GM19239 (cell line): ENCODE data around the gene PDCD4.
"Not testable (repeated sequence)": the region's sequence is repeated elsewhere in the genome, so short reads cannot be mapped to it uniquely, and the experiment has no call there.

ENCODE experiments used
- DNase-seq: peaks from one replicate; pipeline ENCODE4 v3.0.0; 2011; ENCODE audit warnings: low spot score; ENCODE audit not compliant: insufficient read length
- FAIRE-seq: peaks from 2 replicates; lab custom pipeline; 2011; peaks lifted over from hg19 to GRCh38; lab: Jason Lieb, UNC

Gene PDCD4

DNA sequence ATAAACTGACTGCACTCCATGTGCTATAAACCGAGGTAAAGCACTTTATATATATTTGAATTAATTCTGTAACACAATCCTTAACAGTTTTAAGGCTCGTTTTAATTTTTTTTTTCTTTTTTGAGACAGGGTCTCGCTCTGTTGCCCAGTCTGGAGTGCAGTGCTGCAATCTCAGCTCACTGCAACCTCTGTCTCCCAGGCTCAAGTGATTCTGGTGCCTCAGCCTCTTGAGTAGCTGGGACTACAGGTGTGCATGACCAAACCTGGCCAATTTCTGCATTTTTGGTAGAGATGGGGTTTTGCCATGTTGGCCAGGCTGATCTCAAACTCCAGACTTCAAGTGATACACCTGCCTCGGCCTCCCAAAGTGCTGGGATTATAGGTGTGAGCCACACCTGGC, 43.9 kb downstream of the PDCD4 start:
- DNase-seq, FAIRE-seq: not testable (repeated sequence)

- FAIRE-seq (no peak), DNase-seq (no peak)
These were observed 45.0 kb downstream of the PDCD4 start for GRCh38 chr10:110916554-110917346.

GRCh38 chr10:110918269-110918642, 46.5 kb downstream of the PDCD4 start:
- FAIRE-seq = no peak
- no peak for DNase-seq

DNA sequence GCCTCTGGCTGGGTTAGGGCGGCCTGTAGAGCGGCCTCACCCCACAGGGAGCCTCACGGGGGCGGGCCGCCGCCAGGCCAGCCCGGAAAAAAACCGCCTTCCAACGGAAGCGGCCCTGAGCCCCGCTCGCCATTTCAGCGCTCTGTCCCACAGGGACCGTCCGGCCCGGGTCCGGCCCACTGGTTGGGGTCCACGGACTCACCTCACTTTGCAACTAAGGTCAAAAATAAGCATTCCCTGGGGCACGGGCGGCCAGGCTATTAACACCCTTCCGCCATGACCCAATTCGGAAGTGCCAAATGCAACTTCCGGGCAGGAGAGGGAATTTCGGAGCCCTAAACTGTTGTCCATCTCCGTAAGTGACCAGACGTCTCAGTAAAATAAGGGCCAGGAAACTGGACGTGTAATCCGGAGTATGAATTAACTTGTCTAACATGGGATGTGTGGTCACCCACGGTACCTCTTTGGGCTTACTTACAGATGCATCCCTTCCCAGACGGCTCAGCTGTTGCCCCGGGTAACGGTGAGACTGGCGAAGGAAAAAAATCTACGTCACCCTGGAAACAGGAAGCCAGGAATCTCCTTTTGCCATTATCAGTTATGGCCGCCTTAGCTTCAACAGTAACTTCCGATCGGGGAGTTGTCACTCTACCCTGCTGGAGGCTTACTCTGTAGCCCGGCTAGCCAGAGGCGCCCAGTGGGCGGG, 47.1 kb downstream of the PDCD4 start, which contains the start of gene BBIP1:
TSS of gene BBIP1 (minus strand) at position 538 of the 706 bp plus-strand sequence. CDS start 1,023 bp downstream, outside the sequence.
- DNase-seq (peak; percentile 71), FAIRE-seq (peak; percentile 99)

DNA sequence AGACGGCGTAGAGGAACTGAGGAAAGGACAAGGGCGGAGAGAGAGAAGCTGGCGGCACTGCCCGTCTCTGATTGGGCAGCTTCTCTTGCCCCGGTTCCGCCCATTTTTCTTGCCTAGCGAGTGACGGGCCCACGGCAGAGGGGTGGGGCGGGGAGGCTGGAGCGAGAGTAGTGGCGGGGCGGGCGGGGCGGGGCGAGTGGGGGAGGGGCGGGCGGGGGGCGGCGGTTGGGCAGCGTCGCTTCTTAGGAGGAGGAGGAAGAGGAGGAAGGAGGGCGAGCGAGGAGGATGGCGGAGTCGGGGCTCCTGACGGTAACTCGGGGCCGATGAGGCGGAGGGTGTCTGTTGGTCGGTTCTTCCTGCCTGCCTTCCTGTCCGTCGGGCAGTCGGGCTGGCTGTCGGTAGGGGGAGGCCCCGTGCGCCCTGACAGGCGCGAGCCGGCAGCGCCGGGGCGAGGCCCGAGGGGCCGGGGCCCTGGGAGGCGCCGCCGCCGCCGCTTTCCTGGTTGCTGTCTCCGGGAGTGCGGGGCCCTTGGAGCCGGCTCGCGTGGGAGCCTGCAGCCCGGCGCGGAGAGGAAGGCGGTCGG, 47.7 kb downstream of the PDCD4 start, which contains the start of gene SHOC2:
TSS of gene SHOC2 (plus strand) at position 256 of the 583 bp plus-strand sequence. CDS start 44,755 bp downstream, outside the sequence.
- no peak for FAIRE-seq
- DNase-seq = peak; percentile 65

GRCh38 chr10:110919971-110920881, 48.5 kb downstream of the PDCD4 start:
- FAIRE-seq = peak; percentile 95

DNA sequence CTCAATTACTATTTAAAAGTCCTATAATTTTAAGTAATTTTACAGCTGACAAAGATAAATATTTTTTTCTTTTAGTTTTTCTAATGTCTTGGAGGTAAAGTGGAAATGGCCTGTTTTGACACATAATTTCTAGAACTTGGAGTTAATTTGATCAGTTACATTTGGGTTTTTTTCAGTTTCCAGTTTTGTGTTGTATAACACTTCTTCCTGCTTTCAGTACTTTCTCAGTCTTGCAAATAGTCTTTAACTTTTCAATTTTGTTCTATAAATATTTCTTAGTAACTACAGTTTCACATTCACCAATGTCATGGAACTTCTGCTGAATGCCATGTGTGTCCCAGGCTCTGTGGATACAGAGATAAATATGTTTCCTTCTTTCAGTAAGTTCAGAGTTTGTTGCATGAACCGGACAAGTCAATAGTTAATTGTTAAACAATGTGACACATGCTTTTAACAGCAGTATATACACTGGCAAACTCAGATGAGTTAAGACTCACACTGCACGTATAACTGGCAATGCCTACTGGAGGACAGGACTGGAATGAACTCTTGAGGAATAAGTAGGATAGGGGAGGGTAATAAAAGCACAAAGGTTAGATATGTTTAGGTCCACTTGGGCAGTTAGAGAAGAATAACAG, 52.2 kb downstream of the PDCD4 start:
- FAIRE-seq = peak; percentile 97
- no peak for DNase-seq

More at GRCh38 chr10:110919971-110920881, 48.5 kb downstream of the PDCD4 start:
- no peak for DNase-seq

DNA sequence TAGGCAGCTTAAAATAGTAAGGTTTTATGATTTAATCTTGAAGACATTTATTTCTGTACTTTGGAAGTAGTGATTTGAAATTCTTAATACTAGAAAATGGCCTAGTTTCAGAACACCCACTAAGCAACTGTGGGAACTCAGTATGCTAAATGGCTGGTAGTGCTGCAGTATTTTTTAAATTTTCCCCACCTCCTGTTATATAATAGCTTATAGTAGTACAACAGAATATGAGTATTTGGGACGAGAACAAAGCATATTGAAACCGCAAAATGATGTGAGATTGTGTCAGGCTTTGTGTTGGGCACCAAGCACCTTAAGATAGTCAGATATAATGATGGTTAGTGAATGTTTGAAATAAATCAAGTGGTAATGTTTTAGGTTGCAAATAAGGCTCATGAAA, 55.7 kb downstream of the PDCD4 start:
- DNase-seq (no peak), FAIRE-seq (no peak)

GRCh38 chr10:110931769-110932381, 60.1 kb downstream of the PDCD4 start:
- DNase-seq (no peak), FAIRE-seq (peak; percentile 26)

DNA sequence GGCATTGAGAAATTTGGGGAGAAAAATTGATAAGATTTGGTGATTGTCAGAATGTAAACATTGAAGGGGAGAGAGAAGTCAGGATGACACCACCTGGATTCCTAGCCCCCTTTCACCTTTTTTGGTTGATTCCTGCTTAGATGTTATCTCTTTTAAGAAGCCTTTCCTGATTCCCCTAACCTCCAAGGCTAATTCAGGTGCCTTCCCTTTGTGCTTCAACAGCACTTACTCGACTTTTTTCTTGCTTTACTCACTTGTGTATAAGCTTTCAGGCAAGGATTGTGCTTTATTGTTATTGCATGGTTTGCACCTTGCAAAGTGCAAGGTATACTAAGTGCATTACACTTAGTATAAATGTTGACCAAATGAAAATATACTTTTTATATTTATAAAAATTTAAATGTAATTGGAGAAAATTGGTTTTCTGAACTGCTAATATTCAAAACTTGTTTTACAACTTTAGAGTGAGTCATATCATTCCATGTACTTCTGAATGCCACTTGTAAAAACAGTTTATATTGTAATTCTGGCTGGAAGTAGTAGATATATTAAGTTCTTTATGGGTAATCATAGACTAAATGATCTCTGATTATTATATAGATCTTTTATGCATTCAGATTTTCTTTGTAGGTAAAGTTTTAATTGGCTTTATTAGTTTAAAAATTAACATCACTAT, 60.9 kb downstream of the PDCD4 start:
- FAIRE-seq = peak; percentile 80
- DNase-seq = no peak

GRCh38 chr10:110936757-110937156, 65.0 kb downstream of the PDCD4 start:
- DNase-seq = no peak
- no peak for FAIRE-seq

DNA sequence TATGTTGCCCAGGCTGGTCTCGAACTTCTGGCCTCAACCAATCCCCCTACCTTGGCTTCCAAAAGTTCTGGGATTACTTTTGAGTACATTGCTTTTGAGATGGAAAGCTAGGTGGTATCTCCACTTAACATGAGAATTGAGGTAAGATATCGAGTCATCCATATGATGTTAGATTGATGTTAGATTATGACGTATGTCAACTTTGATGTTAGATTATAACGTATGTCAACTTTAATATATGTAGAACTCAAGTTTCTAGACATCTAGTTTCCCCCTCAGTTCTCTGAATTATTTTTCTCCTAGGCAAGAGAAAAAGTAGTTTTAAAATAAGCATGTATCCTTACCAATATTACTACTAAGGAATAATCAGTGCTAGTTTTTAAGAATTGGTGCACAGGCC, 67.7 kb downstream of the PDCD4 start:
- DNase-seq (no peak), FAIRE-seq (peak; percentile 26)

GRCh38 chr10:110944792-110945396, 73.2 kb downstream of the PDCD4 start:
- no peak for FAIRE-seq
- DNase-seq = no peak

GRCh38 chr10:110946496-110946895, 74.8 kb downstream of the PDCD4 start:
- peak; percentile 54 for FAIRE-seq

GRCh38 chr10:110947061-110947595, 75.4 kb downstream of the PDCD4 start:
- DNase-seq (no peak), FAIRE-seq (no peak)

More at GRCh38 chr10:110946496-110946895, 74.8 kb downstream of the PDCD4 start:
- no peak for DNase-seq
